Measurements from ENCODE around the gene NDUFS7. TPM values are rescaled to one million over a fixed set of nuclear protein-coding genes. Genes with fewer than 3 reads are reported as not detected.
A peak's percentile ranks its signal among the peaks of the same experiment; 100 is the strongest.

The NDUFS7 gene
- total RNA-seq, 1 experiment from 2014 or later: 135 TPM

- Mint-ChIP-seq H3K27ac (ENCODE audit: low read depth, unreplicated experiment) (no peak overlapping the region), H3K27me3 (ENCODE audit: insufficient read depth, unreplicated experiment) (no peaks in the 10 kb centered on the region), H3K4me3 (ENCODE audit: unreplicated experiment) (no peak overlapping the region), H3K36me3 (ENCODE audit: insufficient read depth, unreplicated experiment) (peaks cover 53% of the 10 kb centered on the region), H3K4me1 (ENCODE audit: insufficient read depth, unreplicated experiment) (peaks cover 17% of the 10 kb centered on the region), H3K9me3 (ENCODE audit: unreplicated experiment) (no peaks in the 10 kb centered on the region)
- no TSS peak for BruUV-seq (replicated peaks)
- ChIA-PET CTCF (no interaction called here), POLR2A (interaction anchor here (1.5 kb wide), 1 partner anchor 46 kb away, joined by 3 read pairs; no protein-coding TSS in a partner anchor)
- intact Hi-C loops (cut with micrococcal nuclease): no loop called here
- TF ChIP-seq, protein P1, sequence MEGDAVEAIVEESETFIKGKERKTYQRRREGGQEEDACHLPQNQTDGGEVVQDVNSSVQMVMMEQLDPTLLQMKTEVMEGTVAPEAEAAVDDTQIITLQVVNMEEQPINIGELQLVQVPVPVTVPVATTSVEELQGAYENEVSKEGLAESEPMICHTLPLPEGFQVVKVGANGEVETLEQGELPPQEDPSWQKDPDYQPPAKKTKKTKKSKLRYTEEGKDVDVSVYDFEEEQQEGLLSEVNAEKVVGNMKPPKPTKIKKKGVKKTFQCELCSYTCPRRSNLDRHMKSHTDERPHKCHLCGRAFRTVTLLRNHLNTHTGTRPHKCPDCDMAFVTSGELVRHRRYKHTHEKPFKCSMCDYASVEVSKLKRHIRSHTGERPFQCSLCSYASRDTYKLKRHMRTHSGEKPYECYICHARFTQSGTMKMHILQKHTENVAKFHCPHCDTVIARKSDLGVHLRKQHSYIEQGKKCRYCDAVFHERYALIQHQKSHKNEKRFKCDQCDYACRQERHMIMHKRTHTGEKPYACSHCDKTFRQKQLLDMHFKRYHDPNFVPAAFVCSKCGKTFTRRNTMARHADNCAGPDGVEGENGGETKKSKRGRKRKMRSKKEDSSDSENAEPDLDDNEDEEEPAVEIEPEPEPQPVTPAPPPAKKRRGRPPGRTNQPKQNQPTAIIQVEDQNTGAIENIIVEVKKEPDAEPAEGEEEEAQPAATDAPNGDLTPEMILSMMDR (IDR thresholded peaks at IDR 0.05; ENCODE audit: unreplicated experiment): no peak
- no peak for DNase-seq (ENCODE audit: unreplicated experiment)
Measured at GRCh38 chr19:1357531-1358109, 26.1 kb upstream of the NDUFS7 start.

DNA sequence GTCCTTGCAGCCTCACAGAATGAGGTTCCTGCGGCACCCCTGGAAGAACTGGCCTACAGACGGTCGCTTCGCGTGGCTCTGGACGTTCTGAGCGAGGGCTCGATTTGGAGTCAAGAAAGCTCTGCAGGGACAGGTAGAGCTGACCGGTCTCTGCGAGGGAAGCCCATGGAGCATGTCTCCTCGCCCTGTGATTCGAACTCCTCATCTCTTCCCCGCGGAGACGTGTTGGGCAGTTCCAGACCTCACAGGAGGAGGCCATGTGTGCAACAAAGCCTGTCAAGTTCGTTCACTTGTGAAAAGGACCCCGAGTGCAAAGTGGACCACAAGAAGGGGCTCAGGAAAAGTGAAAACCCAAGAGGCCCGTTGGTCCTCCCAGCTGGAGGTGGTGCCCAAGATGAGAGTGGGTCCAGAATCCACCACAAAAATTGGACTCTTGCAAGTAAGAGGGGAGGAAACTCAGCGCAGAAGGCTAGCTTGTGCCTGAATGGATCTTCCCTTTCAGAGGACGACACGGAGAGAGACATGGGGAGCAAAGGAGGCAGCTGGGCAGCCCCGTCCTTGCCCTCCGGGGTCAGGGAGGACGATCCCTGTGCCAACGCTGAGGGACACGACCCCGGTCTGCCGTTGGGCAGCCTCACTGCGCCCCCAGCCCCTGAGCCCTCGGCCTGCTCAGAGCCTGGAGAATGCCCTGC lies 23.4 kb upstream of the NDUFS7 start:
- H3K4me3 Mint-ChIP-seq (ENCODE audit: unreplicated experiment): peak overlapping the region; percentile 23
- no peak overlapping the region for H3K27ac Mint-ChIP-seq (ENCODE audit: low read depth, unreplicated experiment)
- no peak for DNase-seq (ENCODE audit: unreplicated experiment)
- H3K9me3 Mint-ChIP-seq (ENCODE audit: unreplicated experiment): no peaks in the 10 kb centered on the region
- peaks cover 77% of the 10 kb centered on the region for H3K36me3 Mint-ChIP-seq (ENCODE audit: insufficient read depth, unreplicated experiment)
- H3K4me1 Mint-ChIP-seq (ENCODE audit: insufficient read depth, unreplicated experiment): peaks cover 17% of the 10 kb centered on the region
- TF ChIP-seq, protein P1 (IDR thresholded peaks at IDR 0.05; ENCODE audit: unreplicated experiment): no peak
- no TSS peak for BruUV-seq (replicated peaks)
- H3K27me3 Mint-ChIP-seq (ENCODE audit: insufficient read depth, unreplicated experiment): no peaks in the 10 kb centered on the region
- POLR2A ChIA-PET: interaction anchor here (0.7 to 1.5 kb wide), 4 partner anchors 23 to 85 kb away, joined by 3 to 4 read pairs (median 4); partner anchors contain the start of gene FAM174C
- intact Hi-C loops (cut with micrococcal nuclease): loop anchor here (5.0 kb wide), 1 partner anchor 78 kb away; no protein-coding TSS in a partner anchor
- CTCF ChIA-PET: interaction anchor here (0.7 to 0.8 kb wide), 4 partner anchors 9 to 59 kb away, joined by 3 to 4 read pairs (median 4); no protein-coding TSS in a partner anchor

GRCh38 chr19:1360818-1361461 lies 22.8 kb upstream of the NDUFS7 start:
- H3K4me3 Mint-ChIP-seq (ENCODE audit: unreplicated experiment): peak overlapping the region; percentile 23
- H3K4me1 Mint-ChIP-seq (ENCODE audit: insufficient read depth, unreplicated experiment): peaks cover 13% of the 10 kb centered on the region
- no TSS peak for BruUV-seq (replicated peaks)
- DNase-seq (ENCODE audit: unreplicated experiment): peak; percentile 60
- POLR2A ChIA-PET: interaction anchor here (0.7 to 1.3 kb wide), 3 partner anchors 22 to 81 kb away, joined by 3 to 4 read pairs (median 3); no protein-coding TSS in a partner anchor
- no peaks in the 10 kb centered on the region for H3K27me3 Mint-ChIP-seq (ENCODE audit: insufficient read depth, unreplicated experiment)
- peaks cover 83% of the 10 kb centered on the region for H3K36me3 Mint-ChIP-seq (ENCODE audit: insufficient read depth, unreplicated experiment)
- TF ChIP-seq, protein P1 (IDR thresholded peaks at IDR 0.05; ENCODE audit: unreplicated experiment): no peak
- CTCF ChIA-PET: interaction anchor here (0.7 to 0.8 kb wide), 3 partner anchors 8 to 59 kb away, joined by 3 to 4 read pairs (median 4); no protein-coding TSS in a partner anchor
- no peak overlapping the region for H3K27ac Mint-ChIP-seq (ENCODE audit: low read depth, unreplicated experiment)
- intact Hi-C loops (cut with micrococcal nuclease): loop anchor here (5.0 kb wide), 1 partner anchor 79 kb away; no protein-coding TSS in a partner anchor
- no peaks in the 10 kb centered on the region for H3K9me3 Mint-ChIP-seq (ENCODE audit: unreplicated experiment)
